GM19324 (cell line): ENCODE measurements around the gene LENEP.

Experiments
- ATAC-seq: cut with Tn5 transposase; IDR thresholded peaks from one replicate; pipeline ENCODE4 v1.9.1; 2021; ENCODE audit warnings: mild to moderate bottlenecking, moderate library complexity; ENCODE audit not compliant: unreplicated experiment, low FRiP score

LENEP gene

DNA sequence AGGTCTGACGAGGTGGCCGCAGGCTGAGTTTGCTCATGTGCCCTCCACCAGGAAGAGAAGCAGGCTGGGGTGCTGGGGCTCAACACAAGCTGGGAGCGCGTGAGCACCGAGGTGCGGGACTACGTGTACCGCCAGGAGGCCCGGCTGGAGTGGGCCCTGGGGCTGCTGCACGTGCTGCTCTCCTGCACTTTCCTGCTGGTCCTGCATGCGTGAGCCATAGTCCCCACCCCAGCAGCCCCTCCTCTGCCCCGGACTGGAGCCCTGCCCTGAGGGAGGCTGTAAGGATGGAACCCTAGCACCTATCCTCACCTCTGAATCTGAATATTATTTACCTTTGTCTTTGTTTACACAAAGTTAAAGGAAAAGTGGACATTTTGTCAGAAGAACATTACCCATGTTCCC lies 49.9 kb downstream of the LENEP start:
- no peak for ATAC-seq

DNA sequence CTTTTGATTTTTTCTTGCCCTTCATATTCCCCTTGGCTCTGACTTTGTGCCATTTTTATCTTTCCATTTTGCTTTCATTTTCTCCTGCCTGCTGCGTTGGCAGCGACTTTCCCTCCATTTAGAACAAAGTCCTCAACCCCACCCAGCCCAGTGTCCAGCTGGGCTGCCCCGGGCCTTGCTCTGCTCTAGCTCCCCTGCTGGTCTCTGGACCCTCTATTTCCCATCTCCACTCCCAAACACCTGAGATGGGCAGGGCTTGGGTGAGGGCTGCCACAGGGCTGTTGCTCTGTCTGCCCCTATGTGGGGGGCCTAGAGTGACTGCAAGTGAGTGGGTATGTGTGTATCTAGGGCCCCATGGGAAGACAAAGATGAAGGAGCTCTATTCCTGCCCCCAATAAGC lies 50.4 kb downstream of the LENEP start:
- ATAC-seq, result no peak
